Activated CD8-positive, alpha-beta T cell treated with anti-CD3 and anti-CD28 coated beads for 36 hours (primary cell): Measurements from ENCODE around the gene ASTL. TPM values are rescaled to one million over a fixed set of nuclear protein-coding genes. Genes with fewer than 3 reads are reported as not detected.

Experiments used
- ATAC-seq: fragments of 200-7000 bp; cut with Tn5 transposase; one replicate; pipeline ENCODE4 v1.10.0; 2021; ENCODE audit warnings: mild to moderate bottlenecking, moderate library complexity
- CTCF ChIA-PET: fragments of 350-600 bp; sonication (Branson Sonifier 250); formaldehyde crosslinking; loops from one replicate; lab custom pipeline; 2021; ENCODE audit warnings: antibody characterized with exemption; lab: Charles Lee
- POLR2A ChIA-PET: fragments of 350-600 bp; sonication (Branson Sonifier 250); formaldehyde crosslinking; loops from one replicate; lab custom pipeline; 2021; ENCODE audit warnings: antibody characterized with exemption; lab: Charles Lee
- DNase-seq: peaks from one replicate; pipeline ENCODE4 v3.0.0-alpha.2; 2020
- H3K27ac Mint-ChIP-seq: one replicate; pipeline ENCODE4 v1.8.0; 2021; ENCODE audit warnings: mild to moderate bottlenecking, mixed read lengths
- H3K27me3 Mint-ChIP-seq: one replicate; pipeline ENCODE4 v1.8.0; 2021; ENCODE audit warnings: mixed read lengths
- H3K36me3 Mint-ChIP-seq: one replicate; pipeline ENCODE4 v1.8.0; 2021; ENCODE audit warnings: low read depth, mixed read lengths
- H3K4me1 Mint-ChIP-seq: one replicate; pipeline ENCODE4 v1.8.0; 2021; ENCODE audit warnings: low read depth, mixed read lengths
- H3K4me3 Mint-ChIP-seq: one replicate; pipeline ENCODE4 v1.8.0; 2021; ENCODE audit warnings: mild to moderate bottlenecking, moderate library complexity, mixed read lengths
- H3K9me3 Mint-ChIP-seq: one replicate; pipeline ENCODE4 v1.8.0; 2021; ENCODE audit warnings: mixed read lengths
- CTCF ChIP-seq: fragments of 200-600 bp; IDR thresholded peaks from one replicate; pipeline ENCODE4 v1.8.0; 2022; ENCODE audit warnings: antibody characterized with exemption, mild to moderate bottlenecking
- intact Hi-C: fragments of 100-400 bp; cut with micrococcal nuclease; formaldehyde crosslinking; loops from one replicate; pipeline ENCODE4 v1.10.0; 2022
- total RNA-seq, 2 experiments: library from RNA; stranded (reverse); gene quantifications; one replicate each; pipeline ENCODE4 v1.2.3, GENCODE V29; 2021

The ASTL gene
- total RNA-seq, 2 experiments from 2014 or later, result 1.8 to 2.7 TPM

- TF ChIP-seq CTCF, result no peak
- H3K4me1 Mint-ChIP-seq, result peaks cover 20% of the 10 kb centered on the region
- intact Hi-C loops, result no loop called here
- no peak overlapping the region for H3K4me3 Mint-ChIP-seq
- H3K27ac Mint-ChIP-seq, result no peak overlapping the region
- ChIA-PET POLR2A (interaction anchor here (0.9 kb wide), 1 partner anchor 18 kb away, joined by 3 read pairs; no protein-coding TSS in a partner anchor), CTCF (interaction anchor here (3.7 kb wide), 1 partner anchor 53 kb away, joined by 15 read pairs; no protein-coding TSS in a partner anchor)
- ATAC-seq, result no peak
- peaks cover 1% of the 10 kb centered on the region for H3K36me3 Mint-ChIP-seq
- DNase-seq, result no peak
- no peaks in the 10 kb centered on the region for H3K9me3 Mint-ChIP-seq
- H3K27me3 Mint-ChIP-seq, result peaks cover 25% of the 10 kb centered on the region
Measured at GRCh38 chr2:96121414-96121813, 16.9 kb downstream of the ASTL start.

- no peak for ATAC-seq
- DNase-seq, result no peak
- Mint-ChIP-seq H3K36me3 (peaks cover under 1% of the 10 kb centered on the region), H3K9me3 (no peaks in the 10 kb centered on the region), H3K27me3 (peaks cover 25% of the 10 kb centered on the region), H3K4me1 (peaks cover 20% of the 10 kb centered on the region), H3K4me3 (no peak overlapping the region), H3K27ac (no peak overlapping the region)
- no peak for TF ChIP-seq CTCF
- CTCF ChIA-PET, result interaction anchor here (1.0 to 2.0 kb wide), 2 partner anchors 98 to 128 kb away, joined by 3 to 8 read pairs; no protein-coding TSS in a partner anchor
- POLR2A ChIA-PET, result interaction anchor here (0.9 to 1.1 kb wide), 2 partner anchors 9 to 18 kb away, joined by 3 to 4 read pairs; no protein-coding TSS in a partner anchor
- intact Hi-C loops, result no loop called here
Measured at GRCh38 chr2:96120991-96121390, 17.3 kb downstream of the ASTL start.

GRCh38 chr2:96120091-96120720 lies 18.1 kb downstream of the ASTL start:
- peak; percentile 52 for DNase-seq
- TF ChIP-seq CTCF, result no peak

GRCh38 chr2:96119389-96119751 lies 18.9 kb downstream of the ASTL start:
- H3K4me1 Mint-ChIP-seq, result peaks cover 22% of the 10 kb centered on the region
- no peaks in the 10 kb centered on the region for H3K36me3 Mint-ChIP-seq
- H3K9me3 Mint-ChIP-seq, result no peaks in the 10 kb centered on the region
- CTCF ChIA-PET, result interaction anchor here (0.9 to 9.3 kb wide), 4 partner anchors 23 to 127 kb away, joined by 3 to 94 read pairs (median 15); no protein-coding TSS in a partner anchor
- no peak for TF ChIP-seq CTCF
- intact Hi-C loops, result no loop called here
- H3K4me3 Mint-ChIP-seq, result no peak overlapping the region
- no peak for DNase-seq
- ATAC-seq, result no peak
- POLR2A ChIA-PET, result interaction anchor here (1.0 to 1.7 kb wide), 3 partner anchors 8 to 170 kb away, joined by 3 to 6 read pairs (median 3); no protein-coding TSS in a partner anchor
- no peak overlapping the region for H3K27ac Mint-ChIP-seq
- peaks cover 32% of the 10 kb centered on the region for H3K27me3 Mint-ChIP-seq

More at GRCh38 chr2:96120091-96120720, 18.1 kb downstream of the ASTL start:
- no peak overlapping the region for H3K27ac Mint-ChIP-seq
- ChIA-PET CTCF (interaction anchor here (1.0 to 9.3 kb wide), 3 partner anchors 54 to 128 kb away, joined by 3 to 94 read pairs (median 8); no protein-coding TSS in a partner anchor), POLR2A (interaction anchor here (0.9 to 1.1 kb wide), 3 partner anchors 9 to 19 kb away, joined by 3 to 4 read pairs (median 3); no protein-coding TSS in a partner anchor)
- peaks cover 22% of the 10 kb centered on the region for H3K4me1 Mint-ChIP-seq
- no peak for ATAC-seq
- H3K27me3 Mint-ChIP-seq, result peaks cover 32% of the 10 kb centered on the region
- intact Hi-C loops, result no loop called here
- no peaks in the 10 kb centered on the region for H3K9me3 Mint-ChIP-seq
- H3K36me3 Mint-ChIP-seq, result no peaks in the 10 kb centered on the region
- no peak overlapping the region for H3K4me3 Mint-ChIP-seq
